Measurements from ENCODE around the gene PPT1. TPM values are rescaled to one million over a fixed set of nuclear protein-coding genes. Genes with fewer than 3 reads are reported as not detected.

PPT1 gene
- 46.3 and 49.1 TPM in 2 replicates for total RNA-seq

GRCh38 chr1:40096977-40097782, at the start of gene PPT1:
Gene PPT1 (minus strand): TSS chr1:40097252. CDS start chr1:40097238, 14 bp downstream.

GRCh38 chr1:40040511-40041465, 56.3 kb downstream of the PPT1 start, which contains the start of gene CAP1:
Gene CAP1 (plus strand): TSS chr1:40040729. CDS start chr1:40059347, 18,618 bp downstream.

Other genes with a start within 250 kb of the PPT1 start
- 9.6 and 11.3 TPM in 2 replicates for gene TRIT1, start 213.7 kb downstream of the PPT1 start, total RNA-seq
- gene MYCL, start 195.3 kb downstream of the PPT1 start, total RNA-seq = 0.54 and 0.81 TPM in 2 replicates
- gene MFSD2A, start 142.1 kb downstream of the PPT1 start, total RNA-seq = 2.2 and 5.0 TPM in 2 replicates
- gene CAP1, start 56.5 kb downstream of the PPT1 start, total RNA-seq = 435 and 437 TPM in 2 replicates
- gene RLF, start 64.1 kb upstream of the PPT1 start, total RNA-seq = 14.1 and 15.1 TPM in 2 replicates
- 2.7 TPM in 1 of 2 replicates, not detected in the other for gene TMCO2, start 150.7 kb upstream of the PPT1 start, total RNA-seq
- 45.9 and 61.9 TPM in 2 replicates for gene ZMPSTE24, start 161.0 kb upstream of the PPT1 start, total RNA-seq
- 1.5 and 2.0 TPM in 2 replicates for gene COL9A2, start 220.0 kb upstream of the PPT1 start, total RNA-seq

Data from cardiac atrium fibroblast (primary cell).